H9 (cell line): ENCODE results near the gene LBX2. TPM values are rescaled to one million over a fixed set of nuclear protein-coding genes. Genes with fewer than 3 reads are reported as not detected.

Experiments
- DNase-seq: peaks from one replicate; pipeline ENCODE4 v3.0.0-alpha.2; 2017
- H2AFZ ChIP-seq: one replicate; pipeline ENCODE4 v1.6.1; 2013; ENCODE audit warnings: mild to moderate bottlenecking, low read length, control low read depth, moderate library complexity
- H2AK5ac ChIP-seq: 2 replicates; pipeline ENCODE4 v1.6.1; 2013; ENCODE audit warnings: low read length, control low read depth, mixed read lengths; ENCODE audit not compliant: insufficient read length
- H2BK120ac ChIP-seq: one replicate; pipeline ENCODE4 v1.6.1; 2013; ENCODE audit warnings: low read depth, mild to moderate bottlenecking, low read length, control low read depth, inconsistent platforms; ENCODE audit not compliant: poor library complexity, severe bottlenecking
- H2BK12ac ChIP-seq: 2 replicates; pipeline ENCODE4 v1.6.1; 2013; ENCODE audit warnings: low read length, control low read depth, mixed read lengths, low read depth; ENCODE audit not compliant: insufficient read length
- H2BK15ac ChIP-seq: 2 replicates; pipeline ENCODE4 v1.6.1; 2013; ENCODE audit warnings: low read depth, low read length, control low read depth
- H2BK20ac ChIP-seq: one replicate; pipeline ENCODE4 v1.6.1; 2013; ENCODE audit warnings: low read depth, mild to moderate bottlenecking, low read length, control low read depth, inconsistent platforms; ENCODE audit not compliant: poor library complexity, severe bottlenecking
- H2BK5ac ChIP-seq: 2 replicates; pipeline ENCODE4 v1.6.1; 2013; ENCODE audit warnings: low read length, control low read depth, mixed read lengths; ENCODE audit not compliant: insufficient read length
- H3K14ac ChIP-seq: 2 replicates; pipeline ENCODE4 v1.6.1; 2013; ENCODE audit warnings: low read length, control low read depth; ENCODE audit not compliant: insufficient read depth
- H3K18ac ChIP-seq: 2 replicates; pipeline ENCODE4 v1.6.1; 2013; ENCODE audit warnings: low read depth, mild to moderate bottlenecking, mixed read lengths, low read length, control low read depth; ENCODE audit not compliant: insufficient read length
- H3K23ac ChIP-seq: 2 replicates; pipeline ENCODE4 v1.6.1; 2013; ENCODE audit warnings: low read length, control low read depth, mixed read lengths, low read depth; ENCODE audit not compliant: insufficient read length
- H3K23me2 ChIP-seq: 2 replicates; pipeline ENCODE4 v1.6.1; 2013; ENCODE audit warnings: low read depth, mild to moderate bottlenecking, mixed read lengths, low read length, control low read depth; ENCODE audit not compliant: insufficient read length, poor library complexity, severe bottlenecking
- H3K27ac ChIP-seq: 2 replicates; pipeline ENCODE4 v1.5.1; 2013; ENCODE audit warnings: low read length, control low read depth, mixed read lengths, low read depth; ENCODE audit not compliant: insufficient read length
- H3K27me3 ChIP-seq: 2 replicates; pipeline ENCODE4 v1.6.1; 2013; ENCODE audit warnings: low read length, control low read depth, inconsistent platforms; ENCODE audit not compliant: insufficient read depth
- H3K4ac ChIP-seq: 2 replicates; pipeline ENCODE4 v1.6.1; 2013; ENCODE audit warnings: low read depth, mild to moderate bottlenecking, control low read depth, inconsistent platforms, low read length, moderate library complexity
- H3K4me1 ChIP-seq: 2 replicates; pipeline ENCODE4 v1.6.1; 2013; ENCODE audit warnings: low read length, control low read depth, inconsistent platforms; ENCODE audit not compliant: insufficient read depth
- H3K4me2 ChIP-seq: 2 replicates; pipeline ENCODE4 v1.6.1; 2013; ENCODE audit warnings: low read length, control low read depth, mixed read lengths; ENCODE audit not compliant: insufficient read length, insufficient read depth
- H3K56ac ChIP-seq: 2 replicates; pipeline ENCODE4 v1.6.1; 2013; ENCODE audit warnings: low read depth, mild to moderate bottlenecking, mixed read lengths, low read length, control low read depth; ENCODE audit not compliant: insufficient read length
- H3K79me1 ChIP-seq: 2 replicates; pipeline ENCODE4 v1.6.1; 2013; ENCODE audit warnings: low read depth, mild to moderate bottlenecking, moderate library complexity, low read length, control low read depth, inconsistent platforms; ENCODE audit not compliant: insufficient read depth, poor library complexity, severe bottlenecking
- H3K79me2 ChIP-seq: 2 replicates; pipeline ENCODE4 v1.6.1; 2013; ENCODE audit warnings: low read length, control low read depth, inconsistent platforms; ENCODE audit not compliant: insufficient read depth
- H3K9ac ChIP-seq: 2 replicates; pipeline ENCODE4 v1.6.1; 2013; ENCODE audit warnings: low read length, control low read depth, mixed read lengths; ENCODE audit not compliant: insufficient read length; ENCODE audit errors: extremely low read depth
- H3K9me3 ChIP-seq: one replicate; pipeline ENCODE4 v1.6.1; 2013; ENCODE audit warnings: low read depth, low read length, inconsistent platforms; ENCODE audit not compliant: control insufficient read depth
- H3T11ph ChIP-seq: one replicate; pipeline ENCODE4 v1.6.1; 2013; ENCODE audit warnings: mild to moderate bottlenecking, low read length, control low read depth, inconsistent platforms
- H4K20me1 ChIP-seq: one replicate; pipeline ENCODE4 v1.6.1; 2013; ENCODE audit not compliant: control insufficient read depth, insufficient read length, insufficient read depth
- H4K5ac ChIP-seq: 2 replicates; pipeline ENCODE4 v1.6.1; 2013; ENCODE audit warnings: low read depth, mild to moderate bottlenecking, mixed read lengths, low read length, control low read depth; ENCODE audit not compliant: insufficient read length
- H4K8ac ChIP-seq: replicated peaks from 2 replicates; pipeline ENCODE4 v1.6.1; 2013; ENCODE audit warnings: low read length, control low read depth, mixed read lengths, low read depth; ENCODE audit not compliant: insufficient read length
- H4K91ac ChIP-seq: 2 replicates; pipeline ENCODE4 v1.6.1; 2013; ENCODE audit warnings: low read depth, mild to moderate bottlenecking, moderate library complexity, mixed read lengths, low read length, control low read depth; ENCODE audit not compliant: insufficient read length
- H3K27ac Mint-ChIP-seq, 3 experiments: 2 replicates in 2 of 3; 3 replicates in 1 of 3; pipeline ENCODE4 v1.8.0; 2020 to 2021; ENCODE audit warnings: mixed read lengths in 3 of 3, mild to moderate bottlenecking in 1 of 3, moderate library complexity in 1 of 3
- H3K27me3 Mint-ChIP-seq: 2 replicates; pipeline ENCODE4 v1.8.0; 2021; ENCODE audit warnings: low read depth, mild to moderate bottlenecking, moderate library complexity, mixed read lengths
- H3K36me3 Mint-ChIP-seq, 3 experiments: 2 replicates in 2 of 3; 3 replicates in 1 of 3; pipeline ENCODE4 v1.8.0; 2020 to 2021; ENCODE audit warnings: low read depth in 3 of 3, mixed read lengths in 3 of 3; ENCODE audit not compliant: insufficient read depth in 1 of 3
- H3K4me1 Mint-ChIP-seq, 2 experiments: 2 replicates each; pipeline ENCODE4 v1.8.0; 2020; ENCODE audit warnings: mixed read lengths in 2 of 2
- H3K4me3 Mint-ChIP-seq, 2 experiments: 2 replicates in 1 of 2; 3 replicates in 1 of 2; pipeline ENCODE4 v1.8.0; 2020 to 2021; ENCODE audit warnings: mild to moderate bottlenecking in 2 of 2, mixed read lengths in 2 of 2, moderate library complexity in 1 of 2
- H3K9me3 Mint-ChIP-seq, 2 experiments: 2 replicates in 1 of 2; 3 replicates in 1 of 2; pipeline ENCODE4 v1.8.0; 2020; ENCODE audit warnings: mild to moderate bottlenecking in 2 of 2, mixed read lengths in 2 of 2, moderate library complexity in 1 of 2
- CTCF ChIP-seq: fragments of 200-600 bp; sonication (generic); conservative IDR thresholded peaks from 3 replicates; pipeline ENCODE4 v1.8.0; 2021; ENCODE audit warnings: antibody characterized with exemption, mild to moderate bottlenecking
- WGBS: extraction: QIAGEN DNeasy Blood & Tissue Kit; methylation state at CpG from one replicate; pipeline ENCODE4 v1.1.7; 2013; ENCODE audit warnings: missing lambda C conversion rate, low lambda C conversion rate, mixed read lengths; ENCODE audit not compliant: insufficient read length; ENCODE audit errors: extremely low coverage; 5-methylcytosine and 5-hydroxymethylcytosine counted together
- total RNA-seq: library from RNA; stranded (reverse); gene quantifications from 2 replicates; pipeline ENCODE4 v1.2.1, GENCODE V29; 2021

The LBX2 gene
- total RNA-seq, 1 experiment from 2014 or later, result 1.1 TPM

GRCh38 chr2:74472086-74472944 is 27.1 kb downstream of the LBX2 start, which contains the start of gene MRPL53:
Gene MRPL53, minus strand, starts transcription at chr2:74472680. Its CDS starts 20 bp downstream, at chr2:74472660.
- H3K14ac ChIP-seq, result peak within 1 kb of the TSS; percentile 45; the same call in 1 of the 2 replicates
- no peak within 1 kb of the TSS for H2AFZ ChIP-seq
- peaks cover 8% of the 10 kb centered on the region for H3K23me2 ChIP-seq
- H3T11ph ChIP-seq, result no peak within 1 kb of the TSS
- peak within 1 kb of the TSS; percentile 37 for H4K5ac ChIP-seq
- no peak within 1 kb of the TSS for H2BK20ac ChIP-seq
- H3K18ac ChIP-seq, result peak within 1 kb of the TSS; percentile 41
- Mint-ChIP-seq H3K36me3 (peaks cover 12 to 22% (median 19%) of the 10 kb centered on the region in 3 experiments), H3K9me3 (no peaks in the 10 kb centered on the region; a peak in 1 of 5 replicates), H3K27ac (peak within 1 kb of the TSS; percentile 98 to 99 (median 98)), H3K4me3 (peak within 1 kb of the TSS; percentile 96 to 98), H3K27me3 (peaks cover 3% of the 10 kb centered on the region), H3K4me1 (peaks cover 11 to 12% of the 10 kb centered on the region in 2 experiments)
- H3K9ac ChIP-seq, result peak within 1 kb of the TSS; percentile 71
- H3K79me1 ChIP-seq, result no peaks in the 10 kb centered on the region
- H2BK12ac ChIP-seq, result no peak within 1 kb of the TSS
- DNase-seq, result peak; percentile 94
- no peak within 1 kb of the TSS for H4K91ac ChIP-seq
- no CpG with 5 or more reads among the region's 66 CpGs for WGBS
- H2AK5ac ChIP-seq, result no peak within 1 kb of the TSS
- H3K4me2 ChIP-seq, result peak within 1 kb of the TSS; percentile 82
- no peak within 1 kb of the TSS for H4K8ac ChIP-seq
- H3K79me2 ChIP-seq, result no peaks in the 10 kb centered on the region
- no peak within 1 kb of the TSS for H3K56ac ChIP-seq
- H2BK120ac ChIP-seq, result no peak within 1 kb of the TSS
- no peak within 1 kb of the TSS for H2BK5ac ChIP-seq
- no peaks in the 10 kb centered on the region for H3K9me3 ChIP-seq
- TF ChIP-seq CTCF, result 0 out of 3 replicates have a peak, but pooled peaks have one; percentile 21
- peak within 1 kb of the TSS; percentile 83 for H3K27ac ChIP-seq
- H3K23ac ChIP-seq, result no peak within 1 kb of the TSS
- no peak within 1 kb of the TSS for H3K4ac ChIP-seq
- H3K4me1 ChIP-seq, result no peaks in the 10 kb centered on the region
- H4K20me1 ChIP-seq, result no peaks in the 10 kb centered on the region
- H2BK15ac ChIP-seq, result no peak within 1 kb of the TSS
- H3K27me3 ChIP-seq, result no peaks in the 10 kb centered on the region
